Measurements from ENCODE around the gene MTUS2.

DNA sequence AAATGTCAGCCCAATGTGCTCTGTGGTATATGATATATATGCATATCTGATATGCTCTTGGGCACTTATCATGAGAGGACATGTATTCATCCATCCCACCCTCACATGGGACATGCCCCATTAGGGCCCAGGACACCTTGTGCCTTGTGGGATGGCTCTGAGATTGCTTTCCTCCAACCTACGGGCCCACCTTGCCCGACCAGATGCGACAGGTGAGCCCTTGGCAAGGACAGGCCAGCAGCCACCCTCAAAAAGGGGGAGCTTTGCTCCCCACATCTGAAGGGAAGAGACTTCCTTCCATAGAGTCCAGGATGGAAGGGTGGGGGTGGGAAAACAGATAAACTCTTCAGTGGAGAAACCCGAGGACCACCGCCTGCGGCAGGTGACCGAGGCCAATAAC lies 716.7 kb downstream of the MTUS2 start:
- TF ChIP-seq, protein P1, sequence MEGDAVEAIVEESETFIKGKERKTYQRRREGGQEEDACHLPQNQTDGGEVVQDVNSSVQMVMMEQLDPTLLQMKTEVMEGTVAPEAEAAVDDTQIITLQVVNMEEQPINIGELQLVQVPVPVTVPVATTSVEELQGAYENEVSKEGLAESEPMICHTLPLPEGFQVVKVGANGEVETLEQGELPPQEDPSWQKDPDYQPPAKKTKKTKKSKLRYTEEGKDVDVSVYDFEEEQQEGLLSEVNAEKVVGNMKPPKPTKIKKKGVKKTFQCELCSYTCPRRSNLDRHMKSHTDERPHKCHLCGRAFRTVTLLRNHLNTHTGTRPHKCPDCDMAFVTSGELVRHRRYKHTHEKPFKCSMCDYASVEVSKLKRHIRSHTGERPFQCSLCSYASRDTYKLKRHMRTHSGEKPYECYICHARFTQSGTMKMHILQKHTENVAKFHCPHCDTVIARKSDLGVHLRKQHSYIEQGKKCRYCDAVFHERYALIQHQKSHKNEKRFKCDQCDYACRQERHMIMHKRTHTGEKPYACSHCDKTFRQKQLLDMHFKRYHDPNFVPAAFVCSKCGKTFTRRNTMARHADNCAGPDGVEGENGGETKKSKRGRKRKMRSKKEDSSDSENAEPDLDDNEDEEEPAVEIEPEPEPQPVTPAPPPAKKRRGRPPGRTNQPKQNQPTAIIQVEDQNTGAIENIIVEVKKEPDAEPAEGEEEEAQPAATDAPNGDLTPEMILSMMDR (IDR thresholded peaks at IDR 0.05; ENCODE audit: low read depth, low read length, poor library complexity, severe bottlenecking): no peak
- TF ChIP-seq EZH2phosphoT487 (IDR thresholded peaks at IDR 0.05; ENCODE audit: borderline replicate concordance, low read length): no peak

Data from DOHH2 (cell line).